Measurements from ENCODE around the gene ISG15. TPM values are rescaled to one million over a fixed set of nuclear protein-coding genes. Genes with fewer than 3 reads are reported as not detected.
"Not testable (repeated sequence)": the region's sequence is repeated elsewhere in the genome, so short reads cannot be mapped to it uniquely, and the experiment has no call there.

ISG15 gene
- polyA plus RNA-seq, 1 of the 3 experiments (the other 2 are of a cell fraction): 28.6 TPM

GRCh38 chr1:1027791-1028190 lies 14.5 kb downstream of the ISG15 start (continued):
- TF ChIP-seq PBX3 (IDR thresholded peaks at IDR 0.05) (no peak), YY1 (IDR thresholded peaks at IDR 0.05; ENCODE audit: low read depth) (no peak), FOXJ3 (CRISPR knock-in tag; IDR thresholded peaks at IDR 0.05) (no peak), CTCF (IDR thresholded peaks at IDR 0.05) (no peak)

- H3K4me2 ChIP-seq; DNase-seq; H3K27ac ChIP-seq (ENCODE audit: low read depth in 2 of 2, low read length in 1 of 2); H3K9me2 ChIP-seq; H3F3A ChIP-seq (replicated peaks; ENCODE audit: insufficient read depth); POLR2A ChIA-PET; H3K9ac ChIP-seq; H3K27me3 ChIP-seq (ENCODE audit: insufficient read depth); H3K79me2 ChIP-seq (ENCODE audit: insufficient read depth); H3K36me3 ChIP-seq (replicated peaks in 1 of 2; ENCODE audit: control insufficient read depth in 1 of 2, insufficient read depth in 2 of 2, low read length in 1 of 2); H3K9me3 ChIP-seq; H3K4me3 ChIP-seq (ENCODE audit: low read depth in 2 of 2, low read length in 1 of 2); H2AFZ ChIP-seq (ENCODE audit: low read depth): not testable (repeated sequence)
- Histone ChIP-seq H3K4me1 (ENCODE audit: control insufficient read depth in 1 of 2, insufficient read depth in 2 of 2, low read depth in 1 of 2, low read length in 1 of 2) (peaks cover 0 to 11% of the 10 kb centered on the region in 2 experiments; a peak in 1 of 4 replicates), H4K20me1 (ENCODE audit: insufficient read depth) (peaks cover 33% of the 10 kb centered on the region)
- CTCF ChIA-PET: interaction anchor here (1.4 to 4.5 kb wide), 11 partner anchors 8 to 344 kb away, joined by 3 to 93 read pairs (median 21); partner anchors contain the start of genes AGRN, AURKAIP1, ISG15 and PERM1
- WGBS (ENCODE audit: low lambda C conversion rate): 94% methylated on average over 3 of the region's 7 CpGs
These were observed 17.8 kb downstream of the ISG15 start for GRCh38 chr1:1030867-1031658.

GRCh38 chr1:1031659-1032235 lies 18.4 kb downstream of the ISG15 start:
- 80% methylated on average over 1 of the region's 11 CpGs for WGBS (ENCODE audit: low lambda C conversion rate)
- Histone ChIP-seq H3K79me2 (ENCODE audit: insufficient read depth) (no peaks in the 10 kb centered on the region), H3K4me3 (ENCODE audit: low read depth in 2 of 2, low read length in 1 of 2) (no peak overlapping the region), H3K9me2 (no peaks in the 10 kb centered on the region), H3K4me2 (no peak overlapping the region), H3F3A (replicated peaks; ENCODE audit: insufficient read depth) (no peaks in the 10 kb centered on the region), H3K4me1 (ENCODE audit: control insufficient read depth in 1 of 2, insufficient read depth in 2 of 2, low read depth in 1 of 2, low read length in 1 of 2) (peaks cover 0 to 11% of the 10 kb centered on the region in 2 experiments; a peak in 1 of 4 replicates), H4K20me1 (ENCODE audit: insufficient read depth) (peaks cover 34% of the 10 kb centered on the region), H3K36me3 (replicated peaks in 1 of 2; ENCODE audit: control insufficient read depth in 1 of 2, insufficient read depth in 2 of 2, low read length in 1 of 2) (peaks cover 0 to 4% of the 10 kb centered on the region in 2 experiments), H3K27me3 (ENCODE audit: insufficient read depth) (no peaks in the 10 kb centered on the region), H2AFZ (ENCODE audit: low read depth) (no peak overlapping the region), H3K9ac (no peak overlapping the region), H3K27ac (ENCODE audit: low read depth in 2 of 2, low read length in 1 of 2) (no peak overlapping the region), H3K9me3 (no peaks in the 10 kb centered on the region)
- no peak for DNase-seq
- ChIA-PET POLR2A (no interaction called here), CTCF (interaction anchor here (0.7 to 4.5 kb wide), 31 partner anchors 9 to 343 kb away, joined by 3 to 93 read pairs (median 6); partner anchors contain the start of genes AGRN, AURKAIP1, ISG15 and PERM1)
- TF ChIP-seq POLR2AphosphoS5 (IDR thresholded peaks at IDR 0.05; ENCODE audit: low read depth, low read length): no peak
- no peak for TF ChIP-seq RFX5 (IDR thresholded peaks at IDR 0.05; ENCODE audit: low read length)
- TF ChIP-seq FOXM1 (IDR thresholded peaks at IDR 0.05; ENCODE audit: low read depth): no peak
